Measurements from ENCODE around the gene TMEM200C.

- TF ChIP-seq ATF2 (IDR thresholded peaks at IDR 0.05; ENCODE audit: low read length) (no peak), EZH2 (IDR thresholded peaks at IDR 0.05; ENCODE audit: borderline replicate concordance, control insufficient read depth, low read depth, low read length) (no peak), CTCF (IDR thresholded peaks at IDR 0.05 in 2 of 3, conservative IDR thresholded peaks at IDR 0.05 in 1 of 3; ENCODE audit: control insufficient read depth in 2 of 3, extremely low read depth in 1 of 3, insufficient read depth in 1 of 3, low read depth in 3 of 3, low read length in 3 of 3) (no peak), TAF1 (IDR thresholded peaks at IDR 0.05; ENCODE audit: borderline replicate concordance, low read depth, low read length) (no peak), TBL1XR1 (IDR thresholded peaks at IDR 0.05; ENCODE audit: low read depth, low read length) (no peak), NFIC (IDR thresholded peaks at IDR 0.05; ENCODE audit: low read depth, low read length) (no peak), DPF2 (IDR thresholded peaks at IDR 0.05) (no peak), RAD21 (IDR thresholded peaks at IDR 0.05; ENCODE audit: insufficient read depth, low read depth, low read length) (no peak), ATF7 (IDR thresholded peaks at IDR 0.05; ENCODE audit: low read depth) (no peak), ZBTB33 (IDR thresholded peaks at IDR 0.05) (no peak)
These were observed 42.5 kb upstream of the TMEM200C start for GRCh38 chr18:5937795-5938194.

Data from GM12878 (cell line).